WTC11 (cell line): ENCODE measurements around the gene SH3RF2.

ENCODE experiments used
- ATF6 ChIP-seq: sonication (generic); formaldehyde crosslinking; IDR thresholded peaks from 2 replicates; pipeline ENCODE4 v1.8.1; 2023; ENCODE audit warnings: mild to moderate bottlenecking, missing genetic modification reagents
- ZNF232 ChIP-seq: sonication (generic); formaldehyde crosslinking; IDR thresholded peaks from 2 replicates; pipeline ENCODE4 v1.8.0; 2022; ENCODE audit warnings: mild to moderate bottlenecking, missing genetic modification reagents
- TF ChIP-seq, protein P1 (sequence below): fragments of 200-600 bp; IDR thresholded peaks from 2 replicates; pipeline ENCODE4 v1.8.0; 2022; ENCODE audit warnings: antibody characterized with exemption
- TF ChIP-seq, protein P2 (sequence below): fragments of 250-450 bp; sonication (Bioruptor Pico); IDR thresholded peaks from 2 replicates; pipeline ENCODE4 v1.9.0; 2021; ENCODE audit warnings: mild to moderate bottlenecking, borderline replicate concordance

- TF ChIP-seq, protein P1, sequence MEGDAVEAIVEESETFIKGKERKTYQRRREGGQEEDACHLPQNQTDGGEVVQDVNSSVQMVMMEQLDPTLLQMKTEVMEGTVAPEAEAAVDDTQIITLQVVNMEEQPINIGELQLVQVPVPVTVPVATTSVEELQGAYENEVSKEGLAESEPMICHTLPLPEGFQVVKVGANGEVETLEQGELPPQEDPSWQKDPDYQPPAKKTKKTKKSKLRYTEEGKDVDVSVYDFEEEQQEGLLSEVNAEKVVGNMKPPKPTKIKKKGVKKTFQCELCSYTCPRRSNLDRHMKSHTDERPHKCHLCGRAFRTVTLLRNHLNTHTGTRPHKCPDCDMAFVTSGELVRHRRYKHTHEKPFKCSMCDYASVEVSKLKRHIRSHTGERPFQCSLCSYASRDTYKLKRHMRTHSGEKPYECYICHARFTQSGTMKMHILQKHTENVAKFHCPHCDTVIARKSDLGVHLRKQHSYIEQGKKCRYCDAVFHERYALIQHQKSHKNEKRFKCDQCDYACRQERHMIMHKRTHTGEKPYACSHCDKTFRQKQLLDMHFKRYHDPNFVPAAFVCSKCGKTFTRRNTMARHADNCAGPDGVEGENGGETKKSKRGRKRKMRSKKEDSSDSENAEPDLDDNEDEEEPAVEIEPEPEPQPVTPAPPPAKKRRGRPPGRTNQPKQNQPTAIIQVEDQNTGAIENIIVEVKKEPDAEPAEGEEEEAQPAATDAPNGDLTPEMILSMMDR: no peak
- TF ChIP-seq ATF6: no peak
- TF ChIP-seq, protein P2, sequence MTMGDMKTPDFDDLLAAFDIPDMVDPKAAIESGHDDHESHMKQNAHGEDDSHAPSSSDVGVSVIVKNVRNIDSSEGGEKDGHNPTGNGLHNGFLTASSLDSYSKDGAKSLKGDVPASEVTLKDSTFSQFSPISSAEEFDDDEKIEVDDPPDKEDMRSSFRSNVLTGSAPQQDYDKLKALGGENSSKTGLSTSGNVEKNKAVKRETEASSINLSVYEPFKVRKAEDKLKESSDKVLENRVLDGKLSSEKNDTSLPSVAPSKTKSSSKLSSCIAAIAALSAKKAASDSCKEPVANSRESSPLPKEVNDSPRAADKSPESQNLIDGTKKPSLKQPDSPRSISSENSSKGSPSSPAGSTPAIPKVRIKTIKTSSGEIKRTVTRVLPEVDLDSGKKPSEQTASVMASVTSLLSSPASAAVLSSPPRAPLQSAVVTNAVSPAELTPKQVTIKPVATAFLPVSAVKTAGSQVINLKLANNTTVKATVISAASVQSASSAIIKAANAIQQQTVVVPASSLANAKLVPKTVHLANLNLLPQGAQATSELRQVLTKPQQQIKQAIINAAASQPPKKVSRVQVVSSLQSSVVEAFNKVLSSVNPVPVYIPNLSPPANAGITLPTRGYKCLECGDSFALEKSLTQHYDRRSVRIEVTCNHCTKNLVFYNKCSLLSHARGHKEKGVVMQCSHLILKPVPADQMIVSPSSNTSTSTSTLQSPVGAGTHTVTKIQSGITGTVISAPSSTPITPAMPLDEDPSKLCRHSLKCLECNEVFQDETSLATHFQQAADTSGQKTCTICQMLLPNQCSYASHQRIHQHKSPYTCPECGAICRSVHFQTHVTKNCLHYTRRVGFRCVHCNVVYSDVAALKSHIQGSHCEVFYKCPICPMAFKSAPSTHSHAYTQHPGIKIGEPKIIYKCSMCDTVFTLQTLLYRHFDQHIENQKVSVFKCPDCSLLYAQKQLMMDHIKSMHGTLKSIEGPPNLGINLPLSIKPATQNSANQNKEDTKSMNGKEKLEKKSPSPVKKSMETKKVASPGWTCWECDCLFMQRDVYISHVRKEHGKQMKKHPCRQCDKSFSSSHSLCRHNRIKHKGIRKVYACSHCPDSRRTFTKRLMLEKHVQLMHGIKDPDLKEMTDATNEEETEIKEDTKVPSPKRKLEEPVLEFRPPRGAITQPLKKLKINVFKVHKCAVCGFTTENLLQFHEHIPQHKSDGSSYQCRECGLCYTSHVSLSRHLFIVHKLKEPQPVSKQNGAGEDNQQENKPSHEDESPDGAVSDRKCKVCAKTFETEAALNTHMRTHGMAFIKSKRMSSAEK (CRISPR knock-in tag): no peak
- TF ChIP-seq ZNF232 (CRISPR knock-in tag): no peak
Observed at GRCh38 chr5:146025114-146025680, 88.8 kb downstream of the SH3RF2 start.
